ENCODE results near the gene REXO1. TPM values are rescaled to one million over a fixed set of nuclear protein-coding genes. Genes with fewer than 3 reads are reported as not detected.

The REXO1 gene
- total RNA-seq, 1 experiment from 2014 or later = 52.2 TPM

DNA sequence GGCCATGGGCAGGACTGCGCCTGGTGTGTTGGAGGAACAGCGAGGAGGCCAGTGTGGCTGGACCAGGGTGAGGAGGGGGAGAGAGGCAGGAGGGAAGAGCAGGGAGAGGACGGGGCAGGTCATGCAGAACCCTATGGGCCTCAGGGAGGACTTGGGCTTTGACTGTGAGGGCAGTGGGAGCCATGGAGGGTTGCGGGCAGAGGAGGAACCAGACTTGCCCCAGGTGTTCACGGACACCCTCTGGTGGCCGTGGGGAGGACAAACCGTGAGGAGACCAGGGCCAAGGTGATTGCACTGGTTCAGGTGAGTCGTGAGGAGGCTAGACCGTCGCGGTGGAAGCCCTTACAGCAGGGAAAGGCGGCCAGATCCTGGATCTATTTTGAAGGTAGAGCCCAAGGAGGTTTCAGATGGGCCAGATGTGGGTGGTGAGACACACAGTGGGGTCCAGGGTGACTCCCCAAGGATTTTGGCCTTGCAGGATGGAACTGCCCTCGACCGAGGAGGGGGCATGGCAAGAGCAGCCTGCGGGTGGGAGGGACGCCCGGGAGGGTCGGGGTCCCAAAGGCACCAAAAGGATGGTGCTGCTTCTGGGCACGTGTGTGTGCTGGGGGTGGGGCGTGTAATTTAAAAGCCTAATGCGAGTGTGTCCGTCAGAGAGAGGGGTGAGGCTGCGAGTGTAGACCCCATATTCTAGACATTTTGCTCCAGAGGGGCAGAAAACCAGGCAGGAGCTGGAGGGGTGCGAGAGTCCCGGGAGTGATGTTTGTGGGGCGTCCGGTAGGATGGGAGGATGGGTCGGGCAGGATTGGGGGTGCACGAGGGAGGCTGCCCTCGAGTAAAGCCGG is 2.7 kb upstream of the REXO1 start:
- H3K27me3 ChIP-seq (ENCODE audit: insufficient read depth, low read length) = no peaks in the 10 kb centered on the region
- H2AFZ ChIP-seq (ENCODE audit: low read depth, low read length, poor library complexity, severe bottlenecking) = no peak overlapping the region
- ChIA-PET CTCF (no interaction called here), RAD21 (ENCODE audit: low non-redundant PET in 1 of 2, low total read pairs in 2 of 2, uncharacterized antibody in 2 of 2, unreplicated experiment in 2 of 2) (no interaction called here), POLR2A (no interaction called here)
- no TSS peak for BruUV-seq (replicated peaks)
- no peak overlapping the region for H3K9ac ChIP-seq (ENCODE audit: low read length)
- DNase-seq (ENCODE audit: low read depth, low spot score) (no peak), ATAC-seq (no peak)
- intact Hi-C loops (cut with micrococcal nuclease) = no loop called here
- H3K4me2 ChIP-seq (ENCODE audit: low read length) = no peak overlapping the region
- TF ChIP-seq, protein P1, sequence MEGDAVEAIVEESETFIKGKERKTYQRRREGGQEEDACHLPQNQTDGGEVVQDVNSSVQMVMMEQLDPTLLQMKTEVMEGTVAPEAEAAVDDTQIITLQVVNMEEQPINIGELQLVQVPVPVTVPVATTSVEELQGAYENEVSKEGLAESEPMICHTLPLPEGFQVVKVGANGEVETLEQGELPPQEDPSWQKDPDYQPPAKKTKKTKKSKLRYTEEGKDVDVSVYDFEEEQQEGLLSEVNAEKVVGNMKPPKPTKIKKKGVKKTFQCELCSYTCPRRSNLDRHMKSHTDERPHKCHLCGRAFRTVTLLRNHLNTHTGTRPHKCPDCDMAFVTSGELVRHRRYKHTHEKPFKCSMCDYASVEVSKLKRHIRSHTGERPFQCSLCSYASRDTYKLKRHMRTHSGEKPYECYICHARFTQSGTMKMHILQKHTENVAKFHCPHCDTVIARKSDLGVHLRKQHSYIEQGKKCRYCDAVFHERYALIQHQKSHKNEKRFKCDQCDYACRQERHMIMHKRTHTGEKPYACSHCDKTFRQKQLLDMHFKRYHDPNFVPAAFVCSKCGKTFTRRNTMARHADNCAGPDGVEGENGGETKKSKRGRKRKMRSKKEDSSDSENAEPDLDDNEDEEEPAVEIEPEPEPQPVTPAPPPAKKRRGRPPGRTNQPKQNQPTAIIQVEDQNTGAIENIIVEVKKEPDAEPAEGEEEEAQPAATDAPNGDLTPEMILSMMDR (IDR thresholded peaks at IDR 0.05 in 2 of 3, conservative IDR thresholded peaks at IDR 0.05 in 1 of 3; ENCODE audit: borderline replicate concordance in 1 of 3, insufficient read depth in 1 of 3, low read depth in 2 of 3, low read length in 2 of 3) = peak in 2 of 3 experiments; percentile 41 to 53; a peak in 3 of 6 replicates
- no peak for TF ChIP-seq ELF1 (IDR thresholded peaks at IDR 0.05; ENCODE audit: borderline replicate concordance, low read depth)
- TF ChIP-seq, protein P2, sequence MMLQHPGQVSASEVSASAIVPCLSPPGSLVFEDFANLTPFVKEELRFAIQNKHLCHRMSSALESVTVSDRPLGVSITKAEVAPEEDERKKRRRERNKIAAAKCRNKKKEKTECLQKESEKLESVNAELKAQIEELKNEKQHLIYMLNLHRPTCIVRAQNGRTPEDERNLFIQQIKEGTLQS (IDR thresholded peaks at IDR 0.05) = no peak
- H3K9me3 ChIP-seq (ENCODE audit: control insufficient read depth in 1 of 2, insufficient read depth in 1 of 2, low read depth in 1 of 2, low read length in 2 of 2) = no peaks in the 10 kb centered on the region
- no peak overlapping the region for H3K27ac ChIP-seq (ENCODE audit: low read depth, low read length)
- peaks cover 50 to 65% of the 10 kb centered on the region in 2 experiments for H3K4me1 ChIP-seq (ENCODE audit: control insufficient read depth in 1 of 2, insufficient read depth in 2 of 2, low read length in 2 of 2)
- no peaks in the 10 kb centered on the region for H3K9me2 ChIP-seq (ENCODE audit: insufficient read depth)
- peaks cover 71% of the 10 kb centered on the region for H3K79me2 ChIP-seq (ENCODE audit: insufficient read depth, low read length)
- peaks cover 0 to 11% of the 10 kb centered on the region in 2 experiments; a peak in 1 of 4 replicates for H3K36me3 ChIP-seq (ENCODE audit: control insufficient read depth in 1 of 2, insufficient read depth in 2 of 2, low read length in 2 of 2)
- H3K4me3 ChIP-seq (replicated peaks in 1 of 2; ENCODE audit: low read depth in 1 of 2, low read length in 2 of 2) = no peak overlapping the region
- H4K20me1 ChIP-seq (ENCODE audit: insufficient read depth) = peaks cover 14% of the 10 kb centered on the region; the same call in 1 of the 2 replicates

DNA sequence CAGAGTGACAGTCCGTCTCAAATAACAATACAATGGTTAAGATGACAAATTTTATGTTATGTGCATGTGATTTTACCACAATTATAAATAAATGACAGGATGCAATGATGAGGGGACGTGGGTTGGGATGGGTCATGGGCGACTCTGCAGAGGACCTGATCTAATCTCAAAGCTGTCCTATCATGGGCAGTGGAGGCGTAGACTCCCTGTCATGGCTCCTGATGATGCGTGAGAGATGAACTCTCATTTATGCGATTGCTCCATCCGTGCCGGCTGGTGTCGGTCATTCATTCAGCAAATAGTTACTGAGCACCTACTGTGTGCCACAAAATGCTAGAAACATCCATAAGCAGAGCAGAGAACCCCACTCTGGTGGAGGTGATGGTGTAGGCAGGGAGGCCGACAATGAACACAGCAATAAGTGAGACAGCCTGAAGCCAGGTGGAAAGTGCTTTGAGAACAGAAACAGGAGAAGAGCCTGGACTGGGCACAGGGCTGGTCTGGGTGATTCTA is 1.7 kb upstream of the REXO1 start:
- TF ChIP-seq POLR2A (IDR thresholded peaks at IDR 0.05; ENCODE audit: borderline replicate concordance, extremely low read depth, insufficient read depth, insufficient read length) = no peak
- TF ChIP-seq POLR2AphosphoS5 (IDR thresholded peaks at IDR 0.05; ENCODE audit: low read depth, low read length) = no peak
- no peak for TF ChIP-seq EZH2phosphoT487 (IDR thresholded peaks at IDR 0.05; ENCODE audit: borderline replicate concordance)
- no peak for TF ChIP-seq EGR1 (IDR thresholded peaks at IDR 0.05; ENCODE audit: low read depth)
- no peak for TF ChIP-seq CEBPB (IDR thresholded peaks at IDR 0.05; ENCODE audit: low read depth)
- TF ChIP-seq TCF7L2 (IDR thresholded peaks at IDR 0.05; ENCODE audit: borderline replicate concordance, extremely low read depth, insufficient read depth, insufficient read length) = no peak
- TF ChIP-seq EZH2 (IDR thresholded peaks at IDR 0.05) = no peak
- TF ChIP-seq, protein P3, sequence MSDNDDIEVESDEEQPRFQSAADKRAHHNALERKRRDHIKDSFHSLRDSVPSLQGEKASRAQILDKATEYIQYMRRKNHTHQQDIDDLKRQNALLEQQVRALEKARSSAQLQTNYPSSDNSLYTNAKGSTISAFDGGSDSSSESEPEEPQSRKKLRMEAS (IDR thresholded peaks at IDR 0.05) = no peak
- TF ChIP-seq YY1 (IDR thresholded peaks at IDR 0.05; ENCODE audit: extremely low read depth, insufficient replicate concordance, low read depth, low read length) = no peak
- TF ChIP-seq SRF (IDR thresholded peaks at IDR 0.05; ENCODE audit: low read depth) = no peak
- no peak for TF ChIP-seq ELF1 (IDR thresholded peaks at IDR 0.05; ENCODE audit: borderline replicate concordance, low read depth)
- H3K4me1 ChIP-seq (ENCODE audit: control insufficient read depth in 1 of 2, insufficient read depth in 2 of 2, low read length in 2 of 2) = peaks cover 45 to 59% of the 10 kb centered on the region in 2 experiments
- RAD21 ChIA-PET (ENCODE audit: low non-redundant PET in 1 of 2, low total read pairs in 2 of 2, uncharacterized antibody in 2 of 2, unreplicated experiment in 2 of 2) = no interaction called here
- H3K4me3 ChIP-seq (replicated peaks in 1 of 2; ENCODE audit: low read depth in 1 of 2, low read length in 2 of 2) = no peak overlapping the region
- H4K20me1 ChIP-seq (ENCODE audit: insufficient read depth) = peaks cover 12% of the 10 kb centered on the region; the same call in 1 of the 2 replicates
- POLR2A ChIA-PET = interaction anchor here (1.5 kb wide), 1 partner anchor 8 kb away, joined by 3 read pairs; no protein-coding TSS in a partner anchor
- intact Hi-C loops (cut with micrococcal nuclease) = no loop called here
- ATAC-seq (no peak), DNase-seq (ENCODE audit: low read depth, low spot score) (no peak)
- peak overlapping the region; percentile 19; the same call in 1 of the 2 replicates for H3K27ac ChIP-seq (ENCODE audit: low read depth, low read length)
- CTCF ChIA-PET = interaction anchor here (1.4 to 1.5 kb wide), 3 partner anchors 11 to 24 kb away, joined by 4 to 10 read pairs (median 6); no protein-coding TSS in a partner anchor
- no peak overlapping the region for H2AFZ ChIP-seq (ENCODE audit: low read depth, low read length, poor library complexity, severe bottlenecking)
- no peaks in the 10 kb centered on the region for H3K9me2 ChIP-seq (ENCODE audit: insufficient read depth)
- no peak overlapping the region for H3K9ac ChIP-seq (ENCODE audit: low read length)
- H3K36me3 ChIP-seq (ENCODE audit: control insufficient read depth in 1 of 2, insufficient read depth in 2 of 2, low read length in 2 of 2) = peaks cover 0 to 11% of the 10 kb centered on the region in 2 experiments; a peak in 1 of 4 replicates
- H3K9me3 ChIP-seq (ENCODE audit: control insufficient read depth in 1 of 2, insufficient read depth in 1 of 2, low read depth in 1 of 2, low read length in 2 of 2) = no peaks in the 10 kb centered on the region
- H3K79me2 ChIP-seq (ENCODE audit: insufficient read depth, low read length) = peaks cover 71% of the 10 kb centered on the region
- H3K27me3 ChIP-seq (ENCODE audit: insufficient read depth, low read length) = no peaks in the 10 kb centered on the region
- no TSS peak for BruUV-seq (replicated peaks)
- no peak overlapping the region for H3K4me2 ChIP-seq (ENCODE audit: low read length)
